ENCODE results near the gene PNMA8B.

DNA sequence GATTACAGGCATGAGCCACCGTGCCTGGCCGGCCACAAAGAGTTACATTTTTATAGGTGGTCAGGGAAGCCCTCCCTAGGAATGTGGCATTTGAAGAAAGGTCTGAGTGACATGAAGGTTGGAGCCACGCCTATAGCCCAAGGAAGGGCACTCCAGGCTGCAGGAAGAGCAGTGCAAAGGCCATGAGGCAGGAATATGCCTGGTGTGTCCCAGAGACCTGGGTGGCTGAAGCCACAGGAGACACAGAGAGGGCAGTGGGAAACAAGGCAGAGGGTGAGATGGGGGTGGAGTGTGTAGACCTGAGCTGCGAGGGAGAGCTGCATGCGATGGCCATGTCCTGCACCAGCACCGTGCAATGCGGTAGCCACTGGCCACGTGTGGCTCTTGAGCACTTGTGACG lies 4.9 kb downstream of the PNMA8B start:
- TF ChIP-seq, protein P1, sequence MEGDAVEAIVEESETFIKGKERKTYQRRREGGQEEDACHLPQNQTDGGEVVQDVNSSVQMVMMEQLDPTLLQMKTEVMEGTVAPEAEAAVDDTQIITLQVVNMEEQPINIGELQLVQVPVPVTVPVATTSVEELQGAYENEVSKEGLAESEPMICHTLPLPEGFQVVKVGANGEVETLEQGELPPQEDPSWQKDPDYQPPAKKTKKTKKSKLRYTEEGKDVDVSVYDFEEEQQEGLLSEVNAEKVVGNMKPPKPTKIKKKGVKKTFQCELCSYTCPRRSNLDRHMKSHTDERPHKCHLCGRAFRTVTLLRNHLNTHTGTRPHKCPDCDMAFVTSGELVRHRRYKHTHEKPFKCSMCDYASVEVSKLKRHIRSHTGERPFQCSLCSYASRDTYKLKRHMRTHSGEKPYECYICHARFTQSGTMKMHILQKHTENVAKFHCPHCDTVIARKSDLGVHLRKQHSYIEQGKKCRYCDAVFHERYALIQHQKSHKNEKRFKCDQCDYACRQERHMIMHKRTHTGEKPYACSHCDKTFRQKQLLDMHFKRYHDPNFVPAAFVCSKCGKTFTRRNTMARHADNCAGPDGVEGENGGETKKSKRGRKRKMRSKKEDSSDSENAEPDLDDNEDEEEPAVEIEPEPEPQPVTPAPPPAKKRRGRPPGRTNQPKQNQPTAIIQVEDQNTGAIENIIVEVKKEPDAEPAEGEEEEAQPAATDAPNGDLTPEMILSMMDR (IDR thresholded peaks at IDR 0.05; ENCODE audit: poor library complexity, severe bottlenecking): no peak
- TF ChIP-seq REST (IDR thresholded peaks at IDR 0.05; ENCODE audit: borderline replicate concordance) (no peak), EZH2 (IDR thresholded peaks at IDR 0.05; ENCODE audit: borderline replicate concordance, insufficient read depth, low read length, poor library complexity, severe bottlenecking) (no peak), EP300 (conservative IDR thresholded peaks at IDR 0.05; ENCODE audit: poor library complexity, severe bottlenecking) (no peak), MXI1 (conservative IDR thresholded peaks at IDR 0.05; ENCODE audit: poor library complexity, severe bottlenecking) (no peak)

Measured in neural cell (in vitro differentiated cells).